HG03064 (cell line): ENCODE results near the gene TMEM87A.

Experiments used
- ATAC-seq: cut with Tn5 transposase; IDR thresholded peaks from one replicate; pipeline ENCODE4 v1.9.1; 2021; ENCODE audit warnings: low read depth; ENCODE audit not compliant: unreplicated experiment

TMEM87A gene

GRCh38 chr15:42207674-42208579, 65.3 kb downstream of the TMEM87A start, which contains the start of gene VPS39:
Gene VPS39 (minus strand): TSS chr15:42208304. CDS start chr15:42208153, 151 bp downstream.
- peak; percentile 77 for ATAC-seq

DNA sequence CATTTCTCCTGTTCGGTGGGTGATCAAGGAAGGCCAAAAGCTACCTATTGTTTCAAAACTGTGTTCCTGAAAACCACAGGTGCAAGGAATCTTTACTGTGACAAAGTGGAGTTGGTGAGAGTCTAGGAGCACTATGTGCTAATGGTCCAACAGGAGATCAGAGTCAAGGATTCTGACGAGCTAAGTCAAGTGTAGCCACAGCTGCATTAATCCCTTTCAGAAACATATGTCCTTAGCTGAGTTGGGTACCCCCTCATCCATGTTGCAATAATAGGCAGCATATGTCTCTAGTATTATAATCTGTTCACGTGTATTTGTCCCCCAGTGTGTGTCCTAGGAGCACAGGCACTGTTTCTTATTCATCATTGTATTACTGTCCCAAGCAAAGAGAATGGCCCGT, 66.8 kb downstream of the TMEM87A start:
- ATAC-seq, result no peak

- no peak for ATAC-seq
Observed at GRCh38 chr15:42203891-42204290, 69.3 kb downstream of the TMEM87A start.

DNA sequence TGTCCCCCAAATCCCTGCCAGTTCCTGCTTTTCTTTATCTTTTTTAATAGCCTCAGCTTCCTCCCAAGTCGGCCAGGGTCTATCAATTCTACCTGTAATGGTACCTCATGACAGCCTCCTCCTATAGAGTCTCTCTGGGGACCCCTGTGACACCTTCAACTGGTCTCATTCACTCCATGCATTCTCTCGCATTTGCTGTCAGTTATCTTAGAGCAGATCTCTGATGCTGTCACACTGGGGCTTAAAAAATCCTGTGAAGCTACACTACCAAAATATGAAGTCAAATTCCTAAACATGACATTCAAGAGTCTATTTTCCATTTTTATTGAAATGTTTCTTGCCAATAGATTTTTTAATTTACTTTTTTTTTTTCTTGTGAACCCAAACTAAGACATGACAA, 70.6 kb downstream of the TMEM87A start:
- no peak for ATAC-seq

- ATAC-seq, result no peak
Observed at GRCh38 chr15:42201801-42202200, 71.4 kb downstream of the TMEM87A start.

DNA sequence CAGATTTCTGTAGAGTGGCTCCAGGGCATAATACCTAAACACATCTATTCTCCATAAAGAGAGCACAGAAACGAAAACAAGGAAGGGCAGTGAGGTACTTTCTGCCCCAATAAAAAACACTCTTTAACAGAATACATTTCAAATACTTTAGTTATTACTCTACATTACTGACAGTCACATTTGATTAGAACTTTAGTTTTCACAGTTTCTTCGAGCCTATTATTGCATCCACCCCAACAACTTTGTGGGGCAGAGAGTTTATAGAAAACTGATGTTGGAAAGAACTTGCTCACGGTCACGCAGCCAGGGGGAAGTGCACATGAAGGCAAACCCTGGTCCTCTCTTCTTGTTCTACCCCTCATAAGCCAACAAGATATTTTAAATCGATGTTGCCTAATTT, 74.1 kb downstream of the TMEM87A start:
- no peak for ATAC-seq

- ATAC-seq, result no peak
Observed at GRCh38 chr15:42198516-42198915, 74.7 kb downstream of the TMEM87A start.

- no peak for ATAC-seq
Observed at GRCh38 chr15:42194513-42194912, 78.7 kb downstream of the TMEM87A start.

GRCh38 chr15:42193383-42193782, 79.8 kb downstream of the TMEM87A start:
- ATAC-seq, result no peak

- ATAC-seq, result no peak
Observed at GRCh38 chr15:42191610-42192346, 81.5 kb downstream of the TMEM87A start.

DNA sequence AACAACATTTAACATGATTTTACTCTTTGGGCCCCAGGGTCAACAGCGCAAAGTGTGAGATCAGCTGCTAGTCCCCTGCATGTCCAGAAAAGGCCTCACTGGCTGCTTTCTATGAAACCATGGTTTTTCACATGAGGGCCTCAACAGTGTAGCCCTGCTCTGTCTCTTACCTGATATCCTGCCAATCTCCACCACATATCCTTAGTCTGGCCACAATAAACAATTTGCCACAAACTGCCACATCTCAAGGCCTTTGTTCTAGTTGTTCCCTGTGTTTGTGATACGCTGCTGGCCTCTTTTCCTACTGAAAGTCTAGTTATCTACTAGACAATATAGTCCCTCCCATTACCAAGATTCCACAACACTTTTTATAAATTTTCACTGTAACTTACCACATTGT, 82.9 kb downstream of the TMEM87A start:
- ATAC-seq, result no peak

DNA sequence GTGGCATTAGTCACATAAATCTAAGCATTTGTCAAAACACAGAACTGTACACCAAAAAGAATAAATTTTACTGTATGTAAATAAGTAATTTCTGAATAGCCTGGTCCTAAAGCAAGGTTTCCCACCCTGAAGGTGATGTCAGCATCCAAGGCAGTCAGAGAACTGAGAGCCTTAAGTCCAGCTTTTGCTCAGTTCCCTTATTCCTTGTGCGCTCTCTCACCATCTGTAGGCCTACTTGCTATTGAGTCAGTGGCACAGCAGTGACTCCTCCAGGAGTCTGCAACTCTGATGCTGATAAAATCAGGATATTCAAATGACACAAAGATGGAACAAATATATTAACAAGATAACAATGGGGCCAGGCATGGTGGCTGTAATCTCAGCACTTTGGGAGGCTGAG, 87.4 kb downstream of the TMEM87A start:
- ATAC-seq, result no peak

DNA sequence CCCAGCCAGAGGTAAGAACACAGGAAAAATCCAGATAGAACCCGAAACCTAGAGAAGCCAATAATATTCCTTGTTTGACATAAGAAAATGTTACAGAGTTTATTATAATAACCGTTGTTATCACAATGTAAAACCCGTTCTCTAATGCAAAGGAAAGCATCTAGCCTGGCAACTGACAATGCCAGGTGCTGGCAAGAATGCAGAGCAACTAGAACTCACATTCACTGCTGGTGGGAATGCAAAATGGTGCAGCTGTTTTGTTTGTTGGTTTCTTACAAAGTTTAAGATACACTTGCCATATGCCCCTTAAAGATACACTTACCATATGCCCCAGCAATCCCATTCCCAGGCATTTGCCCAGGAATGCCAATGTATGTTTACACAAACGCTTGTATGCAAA, 88.5 kb downstream of the TMEM87A start:
- no peak for ATAC-seq

DNA sequence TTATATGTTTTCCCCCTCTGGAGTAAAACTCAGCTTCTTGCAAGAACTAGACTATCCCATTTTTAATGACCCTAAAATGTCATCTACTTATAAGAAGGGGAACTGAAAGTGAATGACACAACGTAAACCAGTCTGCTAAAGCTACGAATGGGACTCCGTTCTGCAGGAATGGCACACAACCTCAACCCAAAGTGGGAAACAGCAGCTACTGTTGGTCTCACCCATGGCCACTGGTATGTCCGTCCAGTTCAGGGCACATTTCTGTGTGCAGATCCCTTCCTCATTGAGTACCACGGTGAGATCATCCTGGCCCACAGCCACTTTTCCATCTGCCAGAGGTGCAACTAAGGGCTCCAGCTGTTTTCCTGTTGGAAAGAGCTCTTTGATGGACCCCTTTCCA, 88.9 kb downstream of the TMEM87A start:
- ATAC-seq, result no peak

- ATAC-seq, result no peak
Observed at GRCh38 chr15:42182961-42183360, 90.3 kb downstream of the TMEM87A start.

DNA sequence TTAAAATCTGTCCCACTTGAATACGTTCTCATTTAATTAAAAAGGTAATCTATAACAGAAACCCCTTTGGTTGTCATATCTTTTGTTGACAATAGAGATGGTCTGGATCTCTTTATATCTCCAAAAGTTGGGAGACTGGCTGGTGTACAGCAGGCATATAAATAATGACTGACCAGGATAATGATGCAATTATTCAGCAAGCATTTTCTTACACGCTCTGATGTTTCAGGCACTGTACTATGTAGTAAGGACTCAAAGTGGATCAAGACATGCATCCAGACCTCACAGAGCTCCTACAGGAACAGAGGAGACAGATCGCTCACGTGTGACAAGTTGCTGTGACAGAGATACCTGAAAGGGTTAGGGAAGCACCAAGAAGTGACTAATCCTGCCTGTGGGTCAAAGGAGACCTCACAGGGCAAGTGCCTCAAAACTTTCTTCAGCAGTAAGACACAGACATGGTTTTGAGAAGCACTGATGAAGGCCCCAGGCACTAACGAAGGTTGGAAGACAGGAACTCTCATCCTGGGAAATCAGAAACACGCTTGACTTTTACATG, 90.8 kb downstream of the TMEM87A start:
- ATAC-seq, result no peak

DNA sequence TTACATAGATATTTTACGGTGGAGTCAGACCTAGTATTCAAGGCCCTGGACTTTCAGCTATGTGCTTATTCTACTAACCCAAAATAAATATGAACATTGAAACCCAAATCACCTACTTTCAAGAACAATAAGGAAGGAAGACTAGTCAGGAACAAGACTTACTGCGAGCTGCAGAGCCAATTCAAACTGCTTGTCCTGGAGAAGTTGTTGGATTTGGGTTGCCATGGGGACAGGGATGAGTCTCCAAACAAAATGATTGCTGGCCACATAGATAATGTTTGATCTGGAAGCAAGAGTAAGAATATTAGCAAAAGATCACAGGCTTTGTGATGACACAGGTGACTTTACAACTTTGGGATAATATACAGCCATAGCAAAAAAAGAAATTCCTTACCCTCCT, 95.2 kb downstream of the TMEM87A start:
- no peak for ATAC-seq

DNA sequence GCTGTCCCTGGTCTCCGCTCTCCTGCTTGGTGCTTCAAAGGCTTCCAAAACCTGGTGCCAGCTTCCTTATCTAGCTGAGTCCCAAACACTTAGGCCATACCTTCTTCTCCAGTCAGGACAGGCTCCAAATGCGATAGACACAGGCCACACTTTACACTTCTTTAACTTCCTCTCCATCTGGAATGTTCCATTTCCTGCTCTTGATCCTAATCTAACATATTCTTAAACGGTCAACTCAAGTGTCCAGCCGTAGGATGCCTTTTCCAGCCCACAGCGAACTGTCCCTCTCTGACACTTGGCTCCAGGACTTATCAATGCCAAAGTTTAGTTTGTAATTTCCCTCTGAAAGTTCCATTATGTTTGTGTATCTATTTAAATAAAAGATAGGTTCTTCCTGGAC, 97.6 kb downstream of the TMEM87A start:
- no peak for ATAC-seq

- no peak for ATAC-seq
Observed at GRCh38 chr15:42172475-42172874, 100.8 kb downstream of the TMEM87A start.

DNA sequence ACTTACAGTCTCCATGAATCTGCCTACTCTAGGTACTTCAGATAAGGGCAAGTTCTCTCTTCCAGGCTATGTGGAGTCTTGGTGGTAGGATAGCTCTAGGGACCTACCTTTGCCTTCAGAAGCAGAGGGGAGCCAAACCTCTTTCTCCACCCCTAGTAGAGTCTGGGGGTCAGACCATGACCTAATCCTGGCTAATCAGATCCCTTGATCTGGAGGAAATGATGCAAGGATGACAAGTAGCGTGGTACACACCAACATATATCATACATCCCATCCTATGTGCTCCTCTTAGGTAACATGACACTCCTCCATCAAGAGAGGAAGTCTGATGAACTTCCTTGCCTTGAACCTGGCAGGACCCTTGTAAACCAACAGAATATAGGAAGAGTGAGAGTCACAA, 101.4 kb downstream of the TMEM87A start:
- ATAC-seq, result no peak

- no peak for ATAC-seq
Observed at GRCh38 chr15:42171122-42171521, 102.1 kb downstream of the TMEM87A start.
